ENCODE results near the gene ZBP1.

Gene ZBP1

GRCh38 chr20:57578476-57579165 is 41.6 kb downstream of the ZBP1 start:
- Histone ChIP-seq H3K79me2 (ENCODE audit: insufficient read depth, low read depth) (no peaks in the 10 kb centered on the region), H3K4me2 (no peak overlapping the region), H3K9ac (no peak overlapping the region), H3K4me1 (ENCODE audit: low read depth, poor library complexity, severe bottlenecking) (no peaks in the 10 kb centered on the region), H3K4me3 (IDR thresholded peaks at IDR 0.05; ENCODE audit: insufficient read depth, low read depth, low read length) (no peak overlapping the region), H3K27ac (no peak overlapping the region), H3K27me3 (ENCODE audit: insufficient read depth, low read depth) (peaks cover 99% of the 10 kb centered on the region), H3K36me3 (ENCODE audit: insufficient read depth) (no peaks in the 10 kb centered on the region), H4K20me1 (ENCODE audit: insufficient read depth) (no peaks in the 10 kb centered on the region), H2AFZ (ENCODE audit: low read depth) (no peak overlapping the region)
- no peak for TF ChIP-seq CTCF (conservative IDR thresholded peaks at IDR 0.05; ENCODE audit: low read depth, low read length)

GRCh38 chr20:57577679-57578475 is 42.3 kb downstream of the ZBP1 start:
- peaks cover 100% of the 10 kb centered on the region for H3K27me3 ChIP-seq (ENCODE audit: insufficient read depth, low read depth)
- no peak overlapping the region for H3K4me2 ChIP-seq
- no peak overlapping the region for H2AFZ ChIP-seq (ENCODE audit: low read depth)
- no peaks in the 10 kb centered on the region for H3K36me3 ChIP-seq (ENCODE audit: insufficient read depth)
- no peak overlapping the region for H3K9ac ChIP-seq
- no peak overlapping the region for H3K27ac ChIP-seq
- H3K4me1 ChIP-seq (ENCODE audit: low read depth, poor library complexity, severe bottlenecking), result no peaks in the 10 kb centered on the region
- H3K79me2 ChIP-seq (ENCODE audit: insufficient read depth, low read depth), result no peaks in the 10 kb centered on the region
- no peaks in the 10 kb centered on the region for H4K20me1 ChIP-seq (ENCODE audit: insufficient read depth)
- no peak for TF ChIP-seq CTCF (conservative IDR thresholded peaks at IDR 0.05; ENCODE audit: low read depth, low read length)
- H3K4me3 ChIP-seq (IDR thresholded peaks at IDR 0.05; ENCODE audit: insufficient read depth, low read depth, low read length), result no peak overlapping the region

GRCh38 chr20:57576617-57577550 is 43.3 kb downstream of the ZBP1 start:
- Histone ChIP-seq H3K4me1 (ENCODE audit: low read depth, poor library complexity, severe bottlenecking) (no peaks in the 10 kb centered on the region), H3K4me3 (IDR thresholded peaks at IDR 0.05; ENCODE audit: insufficient read depth, low read depth, low read length) (no peak overlapping the region), H3K27me3 (ENCODE audit: insufficient read depth, low read depth) (peaks cover 100% of the 10 kb centered on the region), H3K27ac (no peak overlapping the region), H3K4me2 (no peak overlapping the region), H2AFZ (ENCODE audit: low read depth) (no peak overlapping the region), H3K36me3 (ENCODE audit: insufficient read depth) (no peaks in the 10 kb centered on the region), H3K79me2 (ENCODE audit: insufficient read depth, low read depth) (no peaks in the 10 kb centered on the region), H3K9ac (no peak overlapping the region), H4K20me1 (ENCODE audit: insufficient read depth) (no peaks in the 10 kb centered on the region)
- no peak for TF ChIP-seq CTCF (conservative IDR thresholded peaks at IDR 0.05; ENCODE audit: low read depth, low read length)

- H3K27ac ChIP-seq, result no peak overlapping the region
- H3K79me2 ChIP-seq (ENCODE audit: insufficient read depth, low read depth), result no peaks in the 10 kb centered on the region
- H3K9ac ChIP-seq, result no peak overlapping the region
- H3K27me3 ChIP-seq (ENCODE audit: insufficient read depth, low read depth), result peaks cover 97% of the 10 kb centered on the region
- no peak overlapping the region for H3K4me2 ChIP-seq
- TF ChIP-seq CTCF (conservative IDR thresholded peaks at IDR 0.05; ENCODE audit: low read depth, low read length), result no peak
- H3K36me3 ChIP-seq (ENCODE audit: insufficient read depth), result no peaks in the 10 kb centered on the region
- no peak overlapping the region for H2AFZ ChIP-seq (ENCODE audit: low read depth)
- H3K4me1 ChIP-seq (ENCODE audit: low read depth, poor library complexity, severe bottlenecking), result no peaks in the 10 kb centered on the region
- H4K20me1 ChIP-seq (ENCODE audit: insufficient read depth), result no peaks in the 10 kb centered on the region
- no peak overlapping the region for H3K4me3 ChIP-seq (IDR thresholded peaks at IDR 0.05; ENCODE audit: insufficient read depth, low read depth, low read length)
Observed at GRCh38 chr20:57576002-57576401, 44.2 kb downstream of the ZBP1 start.
